Measurements from ENCODE around the gene LRMDA.

- TF ChIP-seq CTCF (conservative IDR thresholded peaks at IDR 0.05; ENCODE audit: low read length) (no peak), EZH2phosphoT487 (IDR thresholded peaks at IDR 0.05; ENCODE audit: borderline replicate concordance) (no peak)
Measured at GRCh38 chr10:75538144-75538543, 106.7 kb downstream of the LRMDA start.

All from Loucy (cell line).